PC-9 (cell line): Measurements from ENCODE around the gene FUBP1. TPM values are rescaled to one million over a fixed set of nuclear protein-coding genes. Genes with fewer than 3 reads are reported as not detected.

Experiments
- BruUV-seq: library from RNA; stranded (reverse); fragments of 400-500 nt; replicated peaks from 2 replicates; lab custom pipeline; 2021; lab: Mats Ljungman, UMichigan
- CTCF ChIA-PET: fragments of 300-600 bp; sonication (Branson Sonifier 250); formaldehyde crosslinking; loops from one replicate; lab custom pipeline; 2022; ENCODE audit warnings: antibody characterized with exemption; lab: Charles Lee
- POLR2A ChIA-PET: fragments of 300-600 bp; sonication (Branson Sonifier 250); formaldehyde crosslinking; loops from one replicate; lab custom pipeline; 2022; ENCODE audit warnings: antibody characterized with exemption; ENCODE audit not compliant: unreplicated experiment; lab: Charles Lee
- DNase-seq, 2 experiments: peaks; one replicate each; pipeline versions ENCODE4 v3.0.0 to v3.0.0-alpha.2; 2015 to 2022; ENCODE audit warnings: mixed read lengths in 1 of 2
- H2AFZ ChIP-seq: fragments of 200-600 bp; sonication (generic); 2 replicates; pipeline ENCODE4 v1.8.1; 2017; ENCODE audit warnings: antibody characterized with exemption
- H3F3A ChIP-seq: fragments of 200-600 bp; sonication (generic); 2 replicates; pipeline ENCODE4 v1.8.1; 2017; ENCODE audit warnings: antibody characterized with exemption, mild to moderate bottlenecking, low read depth; ENCODE audit not compliant: insufficient read depth
- H3K27ac ChIP-seq: fragments of 200-600 bp; sonication (generic); 2 replicates; pipeline ENCODE4 v1.6.1; 2016; ENCODE audit warnings: mixed run types
- H3K27me3 ChIP-seq: fragments of 200-600 bp; sonication (generic); 2 replicates; pipeline ENCODE4 v1.6.1; 2016; ENCODE audit warnings: low read depth, mixed run types; ENCODE audit not compliant: insufficient read depth
- H3K36me3 ChIP-seq: fragments of 200-600 bp; sonication (generic); 2 replicates; pipeline ENCODE4 v1.6.1; 2016; ENCODE audit warnings: low read depth, mixed run types
- H3K4me1 ChIP-seq: fragments of 200-600 bp; sonication (generic); replicated peaks from 2 replicates; pipeline ENCODE4 v1.6.1; 2016; ENCODE audit warnings: mixed run types; ENCODE audit not compliant: insufficient read depth
- H3K4me2 ChIP-seq: fragments of 200-600 bp; sonication (generic); 2 replicates; pipeline ENCODE4 v1.6.1; 2017; ENCODE audit warnings: mixed run types
- H3K4me3 ChIP-seq: fragments of 200-600 bp; sonication (generic); 2 replicates; pipeline ENCODE4 v1.6.1; 2016; ENCODE audit warnings: mixed run types
- H3K79me2 ChIP-seq: fragments of 200-600 bp; sonication (generic); 2 replicates; pipeline ENCODE4 v1.6.1; 2017; ENCODE audit warnings: low read depth, mixed run types
- H3K9me2 ChIP-seq: fragments of 200-600 bp; sonication (generic); 2 replicates; pipeline ENCODE4 v1.8.1; 2017; ENCODE audit warnings: mild to moderate bottlenecking; ENCODE audit not compliant: insufficient read depth
- H3K9me3 ChIP-seq: fragments of 200-600 bp; sonication (generic); 2 replicates; pipeline ENCODE4 v1.8.1; 2016; ENCODE audit warnings: low read depth; ENCODE audit not compliant: insufficient read depth
- H4K20me1 ChIP-seq: fragments of 200-600 bp; sonication (generic); 2 replicates; pipeline ENCODE4 v1.8.1; 2017; ENCODE audit not compliant: insufficient read depth
- CTCF ChIP-seq: fragments of 200-600 bp; sonication (generic); conservative IDR thresholded peaks from 2 replicates; pipeline ENCODE4 v1.6.1; 2017; ENCODE audit warnings: mixed run types, antibody characterized with exemption, mild to moderate bottlenecking, moderate library complexity
- EZH2 ChIP-seq: fragments of 200-600 bp; sonication (generic); IDR thresholded peaks from 2 replicates; pipeline ENCODE4 v1.8.0; 2017; ENCODE audit warnings: antibody characterized with exemption, low read depth
- intact Hi-C: fragments of 100-400 bp; cut with micrococcal nuclease; formaldehyde crosslinking; loops from one replicate; pipeline ENCODE4 v1.10.0; 2022; ENCODE audit not compliant: unreplicated experiment
- total RNA-seq: library from RNA; stranded (reverse); gene quantifications from 2 replicates; pipeline ENCODE4 v1.2.3, GENCODE V29; 2021

Gene FUBP1
- total RNA-seq, 1 experiment from 2014 or later = 152 TPM

GRCh38 chr1:77951328-77951727, 27.5 kb downstream of the FUBP1 start:
- DNase-seq = no peak
- Histone ChIP-seq H3K27me3 (no peaks in the 10 kb centered on the region), H3K4me2 (no peak overlapping the region), H3K36me3 (peaks cover 76% of the 10 kb centered on the region), H3K27ac (no peak overlapping the region), H3K79me2 (no peaks in the 10 kb centered on the region; the same call in 1 of the 2 replicates), H3K9me2 (no peaks in the 10 kb centered on the region), H3K9me3 (no peaks in the 10 kb centered on the region), H3F3A (peaks cover 34% of the 10 kb centered on the region), H2AFZ (no peak overlapping the region), H3K4me3 (no peak overlapping the region), H3K4me1 (no peaks in the 10 kb centered on the region), H4K20me1 (peaks cover 66% of the 10 kb centered on the region)
- POLR2A ChIA-PET = interaction anchor here (0.6 kb wide), 1 partner anchor 25 kb away, joined by 4 read pairs; no protein-coding TSS in a partner anchor
- BruUV-seq = no TSS peak
- TF ChIP-seq EZH2 (no peak), CTCF (no peak)
- CTCF ChIA-PET = no interaction called here
- intact Hi-C loops = no loop called here

- H4K20me1 ChIP-seq = peaks cover 67% of the 10 kb centered on the region
- H2AFZ ChIP-seq = no peak overlapping the region
- no TSS peak for BruUV-seq
- peaks cover 75% of the 10 kb centered on the region for H3K36me3 ChIP-seq
- intact Hi-C loops = no loop called here
- no peak overlapping the region for H3K4me3 ChIP-seq
- H3K4me1 ChIP-seq = no peaks in the 10 kb centered on the region
- H3K4me2 ChIP-seq = no peak overlapping the region
- ChIA-PET POLR2A (interaction anchor here (0.6 kb wide), 1 partner anchor 25 kb away, joined by 4 read pairs; no protein-coding TSS in a partner anchor), CTCF (no interaction called here)
- H3K27me3 ChIP-seq = no peaks in the 10 kb centered on the region
- H3K79me2 ChIP-seq = no peaks in the 10 kb centered on the region
- TF ChIP-seq EZH2 (no peak), CTCF (no peak)
- H3K27ac ChIP-seq = no peak overlapping the region
- H3K9me2 ChIP-seq = no peaks in the 10 kb centered on the region
- no peak for DNase-seq
- H3F3A ChIP-seq = peaks cover 38% of the 10 kb centered on the region
- no peaks in the 10 kb centered on the region for H3K9me3 ChIP-seq
Observed at GRCh38 chr1:77950873-77951272, 28.0 kb downstream of the FUBP1 start.

- Histone ChIP-seq H3K4me2 (no peak overlapping the region), H3K79me2 (no peaks in the 10 kb centered on the region)
- POLR2A ChIA-PET = interaction anchor here (0.6 kb wide), 1 partner anchor 56 kb away, joined by 3 read pairs; the partner anchor contains the start of gene DNAJB4
Observed at GRCh38 chr1:77948841-77949424, 29.9 kb downstream of the FUBP1 start.

More at GRCh38 chr1:77948841-77949424, 29.9 kb downstream of the FUBP1 start:
- CTCF ChIA-PET = no interaction called here
- no TSS peak for BruUV-seq
- no peak overlapping the region for H3K27ac ChIP-seq
- TF ChIP-seq CTCF (no peak), EZH2 (no peak)
- no peaks in the 10 kb centered on the region for H3K9me3 ChIP-seq
- peaks cover 58% of the 10 kb centered on the region for H4K20me1 ChIP-seq
- peaks cover 76% of the 10 kb centered on the region for H3K36me3 ChIP-seq
- no peaks in the 10 kb centered on the region for H3K9me2 ChIP-seq
- H3K4me1 ChIP-seq = no peaks in the 10 kb centered on the region
- intact Hi-C loops = loop anchor here (1.0 to 5.0 kb wide), 2 partner anchors 15 to 163 kb away; no protein-coding TSS in a partner anchor
- peaks cover 54% of the 10 kb centered on the region for H3F3A ChIP-seq
- no peak overlapping the region for H2AFZ ChIP-seq
- DNase-seq = no peak
- H3K4me3 ChIP-seq = no peak overlapping the region
- no peaks in the 10 kb centered on the region for H3K27me3 ChIP-seq
